Measurements from ENCODE around the gene CASKIN1.
"Not testable (repeated sequence)": the region's sequence is repeated elsewhere in the genome, so short reads cannot be mapped to it uniquely, and the experiment has no call there.

Gene CASKIN1, protein sequence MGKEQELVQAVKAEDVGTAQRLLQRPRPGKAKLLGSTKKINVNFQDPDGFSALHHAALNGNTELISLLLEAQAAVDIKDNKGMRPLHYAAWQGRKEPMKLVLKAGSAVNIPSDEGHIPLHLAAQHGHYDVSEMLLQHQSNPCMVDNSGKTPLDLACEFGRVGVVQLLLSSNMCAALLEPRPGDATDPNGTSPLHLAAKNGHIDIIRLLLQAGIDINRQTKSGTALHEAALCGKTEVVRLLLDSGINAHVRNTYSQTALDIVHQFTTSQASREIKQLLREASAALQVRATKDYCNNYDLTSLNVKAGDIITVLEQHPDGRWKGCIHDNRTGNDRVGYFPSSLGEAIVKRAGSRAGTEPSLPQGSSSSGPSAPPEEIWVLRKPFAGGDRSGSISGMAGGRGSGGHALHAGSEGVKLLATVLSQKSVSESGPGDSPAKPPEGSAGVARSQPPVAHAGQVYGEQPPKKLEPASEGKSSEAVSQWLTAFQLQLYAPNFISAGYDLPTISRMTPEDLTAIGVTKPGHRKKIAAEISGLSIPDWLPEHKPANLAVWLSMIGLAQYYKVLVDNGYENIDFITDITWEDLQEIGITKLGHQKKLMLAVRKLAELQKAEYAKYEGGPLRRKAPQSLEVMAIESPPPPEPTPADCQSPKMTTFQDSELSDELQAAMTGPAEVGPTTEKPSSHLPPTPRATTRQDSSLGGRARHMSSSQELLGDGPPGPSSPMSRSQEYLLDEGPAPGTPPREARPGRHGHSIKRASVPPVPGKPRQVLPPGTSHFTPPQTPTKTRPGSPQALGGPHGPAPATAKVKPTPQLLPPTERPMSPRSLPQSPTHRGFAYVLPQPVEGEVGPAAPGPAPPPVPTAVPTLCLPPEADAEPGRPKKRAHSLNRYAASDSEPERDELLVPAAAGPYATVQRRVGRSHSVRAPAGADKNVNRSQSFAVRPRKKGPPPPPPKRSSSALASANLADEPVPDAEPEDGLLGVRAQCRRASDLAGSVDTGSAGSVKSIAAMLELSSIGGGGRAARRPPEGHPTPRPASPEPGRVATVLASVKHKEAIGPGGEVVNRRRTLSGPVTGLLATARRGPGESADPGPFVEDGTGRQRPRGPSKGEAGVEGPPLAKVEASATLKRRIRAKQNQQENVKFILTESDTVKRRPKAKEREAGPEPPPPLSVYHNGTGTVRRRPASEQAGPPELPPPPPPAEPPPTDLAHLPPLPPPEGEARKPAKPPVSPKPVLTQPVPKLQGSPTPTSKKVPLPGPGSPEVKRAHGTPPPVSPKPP (N-terminal part only)

DNA sequence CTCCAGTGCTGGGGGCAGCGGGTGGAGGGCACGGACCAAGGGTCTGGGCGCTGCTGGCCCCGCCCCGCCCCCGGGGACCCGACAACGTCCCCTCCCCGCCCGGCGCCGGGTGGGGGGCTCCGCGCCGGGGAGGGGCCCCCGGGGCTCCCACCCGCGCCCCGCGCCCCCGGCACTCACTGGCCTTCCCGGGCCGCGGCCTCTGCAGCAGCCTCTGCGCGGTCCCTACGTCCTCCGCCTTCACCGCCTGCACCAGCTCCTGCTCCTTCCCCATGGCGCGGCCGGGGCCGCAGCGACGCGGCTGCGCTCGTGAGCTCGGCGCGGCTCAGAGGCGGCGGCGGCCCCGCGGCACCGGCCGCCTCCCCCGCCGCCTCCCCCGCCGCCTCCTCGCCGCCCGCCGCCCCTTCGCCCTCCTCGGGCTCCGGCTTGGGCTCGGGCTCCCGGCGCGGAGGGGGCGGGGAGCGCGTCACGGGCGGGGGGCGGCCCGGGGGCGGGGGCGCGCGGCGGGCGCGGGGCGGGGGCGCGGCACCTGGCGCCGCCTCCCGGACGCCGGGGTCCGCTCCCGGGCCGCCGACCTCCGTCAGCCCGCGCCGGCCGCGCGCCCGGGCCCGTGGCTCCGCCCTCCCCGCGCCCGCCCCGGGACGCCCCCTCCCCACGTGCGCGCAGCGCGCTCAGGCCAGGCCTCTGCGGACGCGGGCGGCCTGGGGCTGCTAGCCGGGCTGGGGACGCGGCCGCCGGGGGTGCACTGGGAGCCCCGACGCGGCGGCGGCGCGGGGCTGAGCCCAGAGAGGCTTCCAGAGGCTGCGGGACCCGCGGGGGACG lies at the start of gene CASKIN1:
TSS of gene CASKIN1 (minus strand) at position 444 of the 819 bp plus-strand sequence. CDS start at position 271, 173 bp downstream.
- no peak for DNase-seq

GRCh38 chr16:2244926-2245795 lies 48.8 kb upstream of the CASKIN1 start:
- no peak for DNase-seq

DNA sequence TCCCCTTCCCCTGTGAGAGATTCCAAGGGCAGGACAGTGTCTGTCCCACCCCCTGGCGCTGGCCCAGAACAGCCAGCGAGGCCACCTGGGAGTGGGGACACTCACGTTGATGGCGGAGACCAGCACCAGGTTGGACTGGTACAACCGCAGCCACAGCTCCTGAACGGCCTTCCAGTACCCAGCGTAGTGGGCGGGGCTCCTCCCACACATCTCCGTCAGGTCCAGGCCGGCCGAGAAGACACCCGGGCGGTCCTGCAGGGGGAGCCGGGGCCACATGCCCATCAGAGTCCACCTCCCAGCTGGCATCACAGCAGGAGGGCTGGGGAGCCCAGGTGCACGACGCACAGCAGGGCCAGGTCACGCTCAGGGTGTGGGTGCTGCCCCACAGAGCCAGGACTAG lies 47.9 kb upstream of the CASKIN1 start:
- DNase-seq = no peak

- no peak for DNase-seq
Measured at GRCh38 chr16:2243781-2244180, 47.4 kb upstream of the CASKIN1 start.

GRCh38 chr16:2243031-2243528 lies 46.7 kb upstream of the CASKIN1 start:
- DNase-seq = no peak

- DNase-seq = no peak
Measured at GRCh38 chr16:2242598-2242997, 46.2 kb upstream of the CASKIN1 start.

DNA sequence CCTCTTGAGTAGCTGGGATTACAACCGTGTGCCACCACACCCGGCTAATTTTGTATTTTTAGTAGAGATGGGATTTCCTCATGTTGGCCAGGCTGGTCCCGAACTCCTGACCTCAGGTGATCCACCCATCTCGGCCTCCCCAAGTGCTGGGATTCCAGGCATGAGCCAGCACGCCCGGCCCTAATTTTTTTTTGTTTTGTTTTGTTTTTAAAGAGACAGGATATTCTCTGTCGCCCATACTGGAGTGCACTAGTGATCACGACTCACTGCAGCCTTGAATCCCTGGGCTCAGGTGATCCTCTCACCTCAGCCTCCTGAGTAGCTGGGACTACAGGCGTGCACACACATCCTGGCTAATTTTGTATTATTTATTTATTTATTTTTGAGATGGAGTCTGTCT lies 43.9 kb upstream of the CASKIN1 start:
- DNase-seq = not testable (repeated sequence)

GRCh38 chr16:2238838-2239675 lies 42.7 kb upstream of the CASKIN1 start:
- DNase-seq = no peak

GRCh38 chr16:2238150-2238837 lies 41.9 kb upstream of the CASKIN1 start:
- DNase-seq = no peak

GRCh38 chr16:2237493-2238149 lies 41.2 kb upstream of the CASKIN1 start:
- DNase-seq = no peak

- no peak for DNase-seq
Measured at GRCh38 chr16:2237102-2237482, 40.7 kb upstream of the CASKIN1 start.

GRCh38 chr16:2236337-2237101 lies 40.1 kb upstream of the CASKIN1 start, which contains the start of gene DNASE1L2:
Gene DNASE1L2 (plus strand): TSS chr16:2236444. CDS start chr16:2236817, 373 bp downstream.
- DNase-seq = no peak

DNA sequence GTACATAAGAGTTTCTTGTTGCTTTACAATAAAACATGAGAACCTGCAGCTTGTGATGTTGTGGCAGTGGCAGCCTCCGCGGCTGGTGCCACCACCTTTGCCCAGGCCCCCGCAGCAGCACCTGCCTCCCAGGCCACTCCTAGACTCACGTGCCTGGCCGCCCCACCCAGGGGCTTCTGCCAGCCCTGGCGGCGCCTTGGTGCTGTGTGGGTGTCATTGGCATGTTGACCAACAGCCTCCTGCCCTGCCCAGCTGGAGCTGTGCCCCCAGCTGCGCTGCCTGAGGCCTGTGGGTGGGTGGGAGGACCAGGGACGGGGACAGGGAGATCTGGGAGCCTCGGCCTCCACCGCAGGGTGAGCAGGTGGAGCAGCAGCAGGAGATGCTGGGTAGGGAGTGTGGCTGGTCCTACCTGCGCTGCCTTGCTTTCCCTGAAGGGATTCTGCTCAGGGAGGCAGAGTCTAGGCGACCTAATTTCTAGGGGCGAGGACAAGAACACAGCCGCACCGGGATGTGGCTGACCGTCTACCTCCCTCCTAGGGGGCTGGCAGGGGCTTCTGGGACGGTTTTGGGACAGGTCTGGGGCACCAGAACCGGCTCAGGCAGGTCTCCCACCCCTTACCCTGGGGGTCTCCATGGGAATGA lies 39.4 kb upstream of the CASKIN1 start:
- no peak for DNase-seq

GRCh38 chr16:2235234-2235651 lies 38.8 kb upstream of the CASKIN1 start:
- DNase-seq = no peak

DNA sequence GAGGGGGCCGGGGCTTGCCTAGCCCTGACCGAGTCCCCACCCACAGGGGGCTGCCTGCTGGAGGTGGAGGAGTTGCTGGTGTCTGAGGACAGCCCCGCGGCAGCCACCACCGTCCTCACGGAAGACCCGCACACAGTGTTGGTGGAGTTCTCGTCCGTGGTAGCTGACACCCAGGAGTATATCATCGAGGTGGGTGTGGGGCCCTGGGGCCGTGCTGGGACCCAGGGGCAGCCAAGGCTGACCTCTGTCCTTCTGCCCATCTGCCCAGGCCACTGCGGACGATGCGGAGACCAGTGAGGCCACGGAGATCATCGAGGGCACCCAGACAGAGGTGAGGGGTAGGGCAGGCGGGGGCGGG lies 38.4 kb upstream of the CASKIN1 start:
- DNase-seq = no peak

- peak; percentile 51 for DNase-seq
Measured at GRCh38 chr16:2233872-2234812, 37.7 kb upstream of the CASKIN1 start.

Data from NCI-H2029 treated with DMSO at 0.1 percent for 48 hours (cell line).